Suprapubic skin (tissue), 3 donors: ENCODE results near the gene TACR1.
"Not testable (repeated sequence)": the region's sequence is repeated elsewhere in the genome, so short reads cannot be mapped to it uniquely, and the experiment has no call there.

ENCODE experiments used
- CTCF ChIP-seq, 2 donors: fragments of 200-600 bp in 1 of 2; fragments of 450-650 bp in 1 of 2; sonication (generic) in 1 of 2; IDR thresholded peaks; one replicate each; pipeline ENCODE4 v1.5.1; 2016 to 2019; ENCODE audit warnings: antibody characterized with exemption in 2 of 2, mild to moderate bottlenecking in 1 of 2, moderate library complexity in 1 of 2
- POLR2A ChIP-seq, 2 donors: fragments of 450-650 bp; IDR thresholded peaks; one replicate each; pipeline ENCODE4 v1.6.1; 2017; ENCODE audit warnings: antibody characterized with exemption in 2 of 2, mild to moderate bottlenecking in 2 of 2, moderate library complexity in 2 of 2

GRCh38 chr2:75171423-75171822 is 27.9 kb downstream of the TACR1 start:
- not testable (repeated sequence) for TF ChIP-seq CTCF, POLR2A (IDR thresholded peaks at IDR 0.05)
